Sigmoid colon (tissue), 4 donors: ENCODE results near the gene GABRB3.

Experiments
- EP300 ChIP-seq, 4 donors: sonication (generic); formaldehyde crosslinking; IDR thresholded peaks; one replicate each; pipeline ENCODE4 v1.6.1; 2017; ENCODE audit warnings: antibody characterized with exemption in 4 of 4
- POLR2A ChIP-seq, 2 donors: fragments of 450-650 bp; IDR thresholded peaks; one replicate each; pipeline ENCODE4 v1.6.1; 2016; ENCODE audit warnings: antibody characterized with exemption in 2 of 2, mild to moderate bottlenecking in 2 of 2, moderate library complexity in 2 of 2
- POLR2AphosphoS5 ChIP-seq, 4 donors: sonication (generic); formaldehyde crosslinking; IDR thresholded peaks; one replicate each; pipeline ENCODE4 v1.6.1; 2017; ENCODE audit warnings: antibody characterized with exemption in 4 of 4
- TF ChIP-seq, protein P1 (sequence below), 4 experiments: fragments of 450-650 bp in 3 of 4; fragments of 200-600 bp in 1 of 4; IDR thresholded peaks; one replicate each; pipeline ENCODE4 v1.5.1; 2016 to 2019; ENCODE audit warnings: antibody characterized with exemption in 4 of 4, mild to moderate bottlenecking in 3 of 4, moderate library complexity in 2 of 4

- TF ChIP-seq, protein P1, sequence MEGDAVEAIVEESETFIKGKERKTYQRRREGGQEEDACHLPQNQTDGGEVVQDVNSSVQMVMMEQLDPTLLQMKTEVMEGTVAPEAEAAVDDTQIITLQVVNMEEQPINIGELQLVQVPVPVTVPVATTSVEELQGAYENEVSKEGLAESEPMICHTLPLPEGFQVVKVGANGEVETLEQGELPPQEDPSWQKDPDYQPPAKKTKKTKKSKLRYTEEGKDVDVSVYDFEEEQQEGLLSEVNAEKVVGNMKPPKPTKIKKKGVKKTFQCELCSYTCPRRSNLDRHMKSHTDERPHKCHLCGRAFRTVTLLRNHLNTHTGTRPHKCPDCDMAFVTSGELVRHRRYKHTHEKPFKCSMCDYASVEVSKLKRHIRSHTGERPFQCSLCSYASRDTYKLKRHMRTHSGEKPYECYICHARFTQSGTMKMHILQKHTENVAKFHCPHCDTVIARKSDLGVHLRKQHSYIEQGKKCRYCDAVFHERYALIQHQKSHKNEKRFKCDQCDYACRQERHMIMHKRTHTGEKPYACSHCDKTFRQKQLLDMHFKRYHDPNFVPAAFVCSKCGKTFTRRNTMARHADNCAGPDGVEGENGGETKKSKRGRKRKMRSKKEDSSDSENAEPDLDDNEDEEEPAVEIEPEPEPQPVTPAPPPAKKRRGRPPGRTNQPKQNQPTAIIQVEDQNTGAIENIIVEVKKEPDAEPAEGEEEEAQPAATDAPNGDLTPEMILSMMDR (IDR thresholded peaks at IDR 0.05) = no peak
- TF ChIP-seq POLR2AphosphoS5 (IDR thresholded peaks at IDR 0.05) (no peak), POLR2A (IDR thresholded peaks at IDR 0.05) (no peak), EP300 (IDR thresholded peaks at IDR 0.05) (no peak)
These were observed 98.4 kb downstream of the GABRB3 start for GRCh38 chr15:26674467-26674866.
